Stimulated activated naive CD8-positive, alpha-beta T cell treated with anti-CD3 and anti-CD28 coated beads, Interleukin-15, amount 100 ng/mL, for 72 hours (primary cell): ENCODE measurements around the gene WDR20.
"Not testable (repeated sequence)": the region's sequence is repeated elsewhere in the genome, so short reads cannot be mapped to it uniquely, and the experiment has no call there.

Experiments used
- ATAC-seq: fragments of 150-1000 bp; cut with Tn5 transposase; 2 replicates; pipeline ENCODE4 v1.10.0; 2021; ENCODE audit warnings: mild to moderate bottlenecking, moderate library complexity
- DNase-seq, 2 donors: peaks; one replicate each; pipeline ENCODE4 v3.0.0; 2021 to 2022
- H3K27ac Mint-ChIP-seq, 2 donors: one replicate each; pipeline ENCODE4 v1.8.0; 2022; ENCODE audit warnings: mild to moderate bottlenecking in 2 of 2, mixed read lengths in 2 of 2, moderate library complexity in 2 of 2
- H3K27me3 Mint-ChIP-seq: one replicate; pipeline ENCODE4 v1.8.0; 2022; ENCODE audit warnings: mixed read lengths
- H3K4me1 Mint-ChIP-seq: one replicate; pipeline ENCODE4 v1.8.0; 2022; ENCODE audit warnings: mild to moderate bottlenecking, mixed read lengths
- H3K4me3 Mint-ChIP-seq, 2 donors: one replicate each; pipeline ENCODE4 v1.8.0; 2022; ENCODE audit warnings: mild to moderate bottlenecking in 2 of 2, mixed read lengths in 2 of 2, moderate library complexity in 1 of 2
- H3K9me3 Mint-ChIP-seq, 2 donors: one replicate each; pipeline ENCODE4 v1.8.0; 2022; ENCODE audit warnings: mixed read lengths in 2 of 2

Gene WDR20

GRCh38 chr14:102117852-102118251 is 21.8 kb upstream of the WDR20 start:
- Mint-ChIP-seq H3K27me3 (no peaks in the 10 kb centered on the region), H3K4me1 (no peaks in the 10 kb centered on the region), H3K27ac (no peak overlapping the region), H3K9me3 (no peaks in the 10 kb centered on the region), H3K4me3 (no peak overlapping the region)
- ATAC-seq (no peak), DNase-seq (no peak)

GRCh38 chr14:102120888-102121287 is 18.8 kb upstream of the WDR20 start:
- no peaks in the 10 kb centered on the region for H3K27me3 Mint-ChIP-seq
- no peak overlapping the region for H3K27ac Mint-ChIP-seq
- H3K4me1 Mint-ChIP-seq = no peaks in the 10 kb centered on the region
- no peaks in the 10 kb centered on the region for H3K9me3 Mint-ChIP-seq
- DNase-seq (no peak), ATAC-seq (no peak)
- H3K4me3 Mint-ChIP-seq = no peak overlapping the region

- Mint-ChIP-seq H3K27ac (no peak overlapping the region), H3K9me3 (no peaks in the 10 kb centered on the region), H3K4me3 (no peak overlapping the region), H3K4me1 (no peaks in the 10 kb centered on the region), H3K27me3 (no peaks in the 10 kb centered on the region)
- no peak for ATAC-seq
- DNase-seq = no peak
Observed at GRCh38 chr14:102121567-102121966, 18.1 kb upstream of the WDR20 start.

- Mint-ChIP-seq H3K27me3 (no peaks in the 10 kb centered on the region), H3K4me1 (no peaks in the 10 kb centered on the region), H3K4me3 (no peak overlapping the region), H3K27ac (no peak overlapping the region), H3K9me3 (no peaks in the 10 kb centered on the region)
- ATAC-seq (no peak), DNase-seq (no peak)
Observed at GRCh38 chr14:102124419-102124818, 15.3 kb upstream of the WDR20 start.

- H3K9me3 Mint-ChIP-seq = no peaks in the 10 kb centered on the region
- no peaks in the 10 kb centered on the region for H3K4me1 Mint-ChIP-seq
- ATAC-seq (no peak), DNase-seq (no peak)
- no peak overlapping the region for H3K27ac Mint-ChIP-seq
- no peaks in the 10 kb centered on the region for H3K27me3 Mint-ChIP-seq
- H3K4me3 Mint-ChIP-seq = no peak overlapping the region
Observed at GRCh38 chr14:102125546-102125945, 14.2 kb upstream of the WDR20 start.

GRCh38 chr14:102126807-102127455 is 12.8 kb upstream of the WDR20 start:
- no peak overlapping the region for H3K4me3 Mint-ChIP-seq
- H3K9me3 Mint-ChIP-seq = no peaks in the 10 kb centered on the region
- ATAC-seq (no peak), DNase-seq (no peak)
- no peaks in the 10 kb centered on the region for H3K4me1 Mint-ChIP-seq
- H3K27ac Mint-ChIP-seq = no peak overlapping the region
- H3K27me3 Mint-ChIP-seq = no peaks in the 10 kb centered on the region

- DNase-seq (no peak), ATAC-seq (no peak)
- H3K27me3 Mint-ChIP-seq = no peaks in the 10 kb centered on the region
- H3K4me3 Mint-ChIP-seq = no peak overlapping the region
- no peaks in the 10 kb centered on the region for H3K9me3 Mint-ChIP-seq
- H3K27ac Mint-ChIP-seq = peak overlapping the region in 1 of 2 donors; percentile 9
- H3K4me1 Mint-ChIP-seq = no peaks in the 10 kb centered on the region
Observed at GRCh38 chr14:102131741-102132140, 8.0 kb upstream of the WDR20 start.

- peaks cover 15% of the 10 kb centered on the region for H3K4me1 Mint-ChIP-seq
- not testable (repeated sequence) for H3K27ac Mint-ChIP-seq, H3K27me3 Mint-ChIP-seq, H3K4me3 Mint-ChIP-seq, DNase-seq, ATAC-seq, H3K9me3 Mint-ChIP-seq
Observed at GRCh38 chr14:102134021-102134420, 5.7 kb upstream of the WDR20 start.

GRCh38 chr14:102134719-102135118 is 5.0 kb upstream of the WDR20 start:
- H3K9me3 Mint-ChIP-seq, H3K4me3 Mint-ChIP-seq, DNase-seq, H3K27ac Mint-ChIP-seq, ATAC-seq, H3K27me3 Mint-ChIP-seq: not testable (repeated sequence)
- H3K4me1 Mint-ChIP-seq = peaks cover 15% of the 10 kb centered on the region

GRCh38 chr14:102135456-102135855 is 4.2 kb upstream of the WDR20 start:
- H3K4me1 Mint-ChIP-seq = peaks cover 15% of the 10 kb centered on the region
- not testable (repeated sequence) for H3K4me3 Mint-ChIP-seq, ATAC-seq, H3K9me3 Mint-ChIP-seq, DNase-seq, H3K27ac Mint-ChIP-seq, H3K27me3 Mint-ChIP-seq

- Mint-ChIP-seq H3K4me1 (peaks cover 24% of the 10 kb centered on the region), H3K27ac (peak overlapping the region; percentile 89 to 90), H3K27me3 (no peaks in the 10 kb centered on the region), H3K9me3 (no peaks in the 10 kb centered on the region), H3K4me3 (peak overlapping the region; percentile 96 to 98)
- no peak for DNase-seq
- no peak for ATAC-seq
Observed at GRCh38 chr14:102138535-102138934, 1.2 kb upstream of the WDR20 start.

GRCh38 chr14:102138961-102139285 is 774 bp upstream of the WDR20 start:
- Mint-ChIP-seq H3K9me3 (no peaks in the 10 kb centered on the region), H3K27ac (peak overlapping the region; percentile 89 to 90), H3K4me1 (peaks cover 24% of the 10 kb centered on the region), H3K27me3 (no peaks in the 10 kb centered on the region), H3K4me3 (peak overlapping the region; percentile 96 to 98)
- ATAC-seq (no peak), DNase-seq (no peak)

GRCh38 chr14:102140027-102140749 is 491 bp downstream of the WDR20 start:
- Mint-ChIP-seq H3K4me1 (peaks cover 31% of the 10 kb centered on the region), H3K4me3 (peak overlapping the region; percentile 96 to 98), H3K27me3 (no peaks in the 10 kb centered on the region), H3K9me3 (no peaks in the 10 kb centered on the region), H3K27ac (peak overlapping the region; percentile 93 to 99)
- DNase-seq (peak; percentile 28 to 34), ATAC-seq (peak; percentile 19)

- DNase-seq (no peak), ATAC-seq (no peak)
- peak overlapping the region; percentile 96 to 98 for H3K4me3 Mint-ChIP-seq
- peak overlapping the region; percentile 93 to 99 for H3K27ac Mint-ChIP-seq
- no peaks in the 10 kb centered on the region for H3K27me3 Mint-ChIP-seq
- peaks cover 37% of the 10 kb centered on the region for H3K4me1 Mint-ChIP-seq
- H3K9me3 Mint-ChIP-seq = no peaks in the 10 kb centered on the region
Observed at GRCh38 chr14:102140750-102141145, 1.1 kb downstream of the WDR20 start.

GRCh38 chr14:102141797-102142196 is 2.1 kb downstream of the WDR20 start:
- peaks cover 47% of the 10 kb centered on the region for H3K4me1 Mint-ChIP-seq
- H3K9me3 Mint-ChIP-seq = no peaks in the 10 kb centered on the region
- ATAC-seq (no peak), DNase-seq (no peak)
- no peak overlapping the region for H3K4me3 Mint-ChIP-seq
- H3K27ac Mint-ChIP-seq = no peak overlapping the region
- no peaks in the 10 kb centered on the region for H3K27me3 Mint-ChIP-seq

- ATAC-seq (no peak), DNase-seq (no peak)
- Mint-ChIP-seq H3K27ac (no peak overlapping the region), H3K9me3 (no peaks in the 10 kb centered on the region), H3K27me3 (no peaks in the 10 kb centered on the region), H3K4me1 (peaks cover 49% of the 10 kb centered on the region), H3K4me3 (no peak overlapping the region)
Observed at GRCh38 chr14:102144914-102145313, 5.2 kb downstream of the WDR20 start.

- no peak overlapping the region for H3K4me3 Mint-ChIP-seq
- ATAC-seq = no peak
Observed at GRCh38 chr14:102145395-102145794, 5.7 kb downstream of the WDR20 start.

More at GRCh38 chr14:102145395-102145794, 5.7 kb downstream of the WDR20 start:
- Mint-ChIP-seq H3K27me3 (no peaks in the 10 kb centered on the region), H3K27ac (peak overlapping the region in 1 of 2 donors; percentile 59), H3K9me3 (no peaks in the 10 kb centered on the region), H3K4me1 (peaks cover 49% of the 10 kb centered on the region)
- no peak for DNase-seq
